C4-2B (cell line): Measurements from ENCODE around the gene DZIP1L.
"Not testable (repeated sequence)": the region's sequence is repeated elsewhere in the genome, so short reads cannot be mapped to it uniquely, and the experiment has no call there.

Experiments
- CTCF ChIP-seq: fragments of 450-650 bp; conservative IDR thresholded peaks from 2 replicates; pipeline ENCODE4 v1.5.1; 2017; ENCODE audit warnings: mild to moderate bottlenecking
- ZFX ChIP-seq: fragments of 450-650 bp; IDR thresholded peaks from 2 replicates; pipeline ENCODE4 v1.6.1; 2017

GRCh38 chr3:138085745-138086144, 29.7 kb downstream of the DZIP1L start:
- TF ChIP-seq CTCF, ZFX: not testable (repeated sequence)
